Stimulated activated CD8-positive, alpha-beta memory T cell treated with anti-CD3 and anti-CD28 coated beads, Interleukin-12 subunit alpha, Interleukin-12 subunit beta, amount 100 ng/mL, for 24 hours (primary cell): ENCODE measurements around the gene STARD9.
"Not testable (repeated sequence)": the region's sequence is repeated elsewhere in the genome, so short reads cannot be mapped to it uniquely, and the experiment has no call there.

Experiments
- DNase-seq: peaks from one replicate; pipeline ENCODE4 v3.0.0-alpha.2; 2020; ENCODE audit errors: extremely low read depth

Gene STARD9

GRCh38 chr15:42590619-42591237 lies 15.3 kb downstream of the STARD9 start:
- no peak for DNase-seq

GRCh38 chr15:42591238-42591934 lies 16.0 kb downstream of the STARD9 start:
- DNase-seq: no peak

DNA sequence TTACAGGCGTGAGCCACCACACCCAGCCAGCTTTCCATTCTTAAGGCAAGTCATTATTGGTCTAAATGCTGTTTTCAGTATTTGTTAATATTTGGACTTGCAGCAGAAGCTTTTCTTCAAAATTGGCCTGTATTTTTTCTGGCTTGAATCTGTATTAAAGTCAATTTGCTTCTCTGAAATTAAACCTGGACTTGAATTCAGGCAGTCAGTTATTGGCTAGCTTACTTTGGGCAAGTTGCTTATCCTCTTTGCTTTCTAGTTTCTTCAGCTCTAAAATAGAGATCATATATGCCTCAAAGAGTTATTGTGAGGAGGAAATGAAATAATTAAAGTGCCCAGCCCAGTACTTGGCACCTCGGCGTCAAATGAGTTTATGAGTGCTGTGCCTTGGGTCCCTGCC lies 17.3 kb downstream of the STARD9 start:
- DNase-seq: no peak

DNA sequence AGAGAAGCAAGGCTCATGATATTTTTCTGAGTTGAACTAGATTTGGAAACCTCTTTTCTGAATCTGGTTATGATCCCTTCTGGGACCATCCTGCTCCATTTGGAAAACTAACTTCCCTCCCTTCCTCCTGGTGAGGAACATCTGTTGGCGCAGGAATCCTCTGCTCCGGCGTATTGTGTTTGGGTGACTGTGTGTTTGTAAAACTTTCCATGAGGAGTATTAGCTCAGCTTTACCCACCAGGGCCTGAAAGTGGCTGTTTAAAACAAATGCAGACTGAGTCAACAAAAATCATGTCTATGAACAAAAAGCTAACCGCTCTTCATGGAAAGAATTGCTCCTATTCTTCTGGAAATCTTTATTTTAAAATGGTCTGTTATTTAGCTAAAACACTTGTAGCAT lies 17.7 kb downstream of the STARD9 start:
- no peak for DNase-seq

DNA sequence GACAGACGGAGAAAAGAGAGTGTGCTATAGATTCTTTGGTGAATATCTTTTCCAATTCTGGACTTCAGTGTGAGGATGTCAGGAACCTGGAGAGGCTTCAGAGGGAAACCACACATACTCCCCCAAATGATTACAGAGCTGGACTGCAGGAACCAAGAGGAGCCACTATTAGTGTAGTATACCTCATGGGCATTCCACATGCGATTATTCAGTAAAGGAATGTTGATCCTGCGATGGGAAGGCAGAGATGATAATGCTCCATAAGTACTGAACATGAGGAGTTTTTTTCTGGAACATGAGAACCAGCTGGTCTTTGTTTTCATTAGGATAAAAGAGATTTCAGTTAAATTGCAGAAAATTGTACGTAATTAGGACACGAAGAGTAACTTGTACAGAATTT lies 18.7 kb downstream of the STARD9 start:
- DNase-seq: no peak

GRCh38 chr15:42595626-42596240 lies 20.3 kb downstream of the STARD9 start:
- DNase-seq: no peak

GRCh38 chr15:42601316-42601715 lies 25.9 kb downstream of the STARD9 start:
- DNase-seq: not testable (repeated sequence)

- DNase-seq: no peak
Observed at GRCh38 chr15:42602501-42602900, 27.1 kb downstream of the STARD9 start.

DNA sequence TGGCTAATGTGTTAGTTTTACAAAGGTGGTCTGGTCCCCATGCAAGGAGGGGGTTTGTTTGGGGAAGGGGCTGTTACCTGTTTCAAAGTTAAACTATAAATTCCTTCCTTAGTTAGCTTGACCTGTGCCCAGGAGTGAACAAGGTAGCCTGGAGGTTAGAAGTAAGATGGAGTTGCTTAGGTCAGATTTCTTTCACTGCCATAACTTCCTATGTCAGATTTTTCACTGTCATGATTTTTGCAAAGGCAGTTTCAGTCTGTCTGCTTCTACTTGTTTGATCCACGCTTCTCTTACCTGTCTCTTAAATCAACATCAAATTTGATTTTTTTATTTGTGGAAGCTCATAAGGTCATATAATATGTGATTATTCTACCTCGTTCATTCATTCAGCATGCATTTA lies 28.6 kb downstream of the STARD9 start:
- no peak for DNase-seq

DNA sequence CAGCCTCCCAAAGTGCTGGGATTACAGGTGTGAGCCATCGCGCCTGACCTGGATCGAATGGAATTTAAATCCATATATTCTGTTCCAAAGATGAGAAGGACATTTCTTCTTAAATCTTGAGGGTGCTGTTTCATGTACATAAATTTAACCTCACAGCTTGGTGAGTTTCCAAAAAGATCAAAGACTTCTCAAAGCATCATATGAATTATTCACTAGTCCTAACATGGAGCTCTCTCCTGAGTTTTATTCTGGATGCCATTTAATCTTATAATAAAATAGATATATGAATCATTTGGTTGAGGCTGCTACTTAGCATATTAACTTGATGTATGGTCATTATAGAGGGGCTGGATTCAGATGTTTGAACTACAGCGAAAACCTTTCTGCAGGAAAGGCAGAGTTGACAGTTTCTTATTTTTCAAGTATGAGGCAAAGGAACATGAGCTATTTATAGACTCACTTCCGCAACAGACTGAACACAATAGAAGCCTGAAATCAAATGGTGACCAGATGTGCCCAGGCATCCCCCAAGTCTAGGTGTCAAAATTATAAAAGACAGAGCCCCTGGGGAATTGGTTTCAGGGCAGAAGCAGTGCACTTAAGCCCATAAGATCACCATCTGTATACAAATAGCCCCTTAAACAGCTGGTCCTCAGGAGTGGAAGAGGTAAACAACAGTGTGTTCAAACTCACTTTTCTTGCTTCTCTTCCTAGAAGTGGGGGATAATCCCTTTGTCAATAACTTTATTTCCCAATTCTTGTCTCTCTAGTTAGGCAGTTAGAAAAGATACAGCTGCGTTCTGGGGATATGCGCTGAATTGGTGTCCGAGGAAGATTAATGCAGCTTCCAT lies 29.7 kb downstream of the STARD9 start:
- DNase-seq: no peak

DNA sequence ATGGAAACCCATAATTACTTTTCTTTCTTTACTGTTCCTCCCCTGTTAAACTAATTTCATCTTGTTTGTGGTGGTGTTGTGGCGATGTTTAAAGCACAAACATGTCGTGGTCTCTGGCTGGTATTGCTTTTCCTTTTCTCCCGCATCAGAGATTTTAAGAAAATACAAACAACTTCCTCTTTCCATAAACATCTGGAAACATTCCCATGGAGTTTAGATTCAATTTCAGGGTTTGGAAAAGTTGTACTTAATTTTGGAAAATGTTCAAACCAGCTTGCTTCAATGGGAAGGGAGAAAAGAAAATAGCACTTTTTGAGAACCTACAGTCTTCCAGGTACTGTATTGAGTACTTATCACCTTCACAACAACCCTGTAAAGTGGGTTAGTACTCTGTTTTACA lies 30.4 kb downstream of the STARD9 start:
- DNase-seq: no peak

GRCh38 chr15:42608110-42608531 lies 32.7 kb downstream of the STARD9 start:
- DNase-seq: no peak

- no peak for DNase-seq
Observed at GRCh38 chr15:42608752-42609488, 33.5 kb downstream of the STARD9 start.

GRCh38 chr15:42611532-42611931 lies 36.1 kb downstream of the STARD9 start:
- DNase-seq: no peak

GRCh38 chr15:42612367-42612912 lies 37.0 kb downstream of the STARD9 start:
- DNase-seq: no peak

DNA sequence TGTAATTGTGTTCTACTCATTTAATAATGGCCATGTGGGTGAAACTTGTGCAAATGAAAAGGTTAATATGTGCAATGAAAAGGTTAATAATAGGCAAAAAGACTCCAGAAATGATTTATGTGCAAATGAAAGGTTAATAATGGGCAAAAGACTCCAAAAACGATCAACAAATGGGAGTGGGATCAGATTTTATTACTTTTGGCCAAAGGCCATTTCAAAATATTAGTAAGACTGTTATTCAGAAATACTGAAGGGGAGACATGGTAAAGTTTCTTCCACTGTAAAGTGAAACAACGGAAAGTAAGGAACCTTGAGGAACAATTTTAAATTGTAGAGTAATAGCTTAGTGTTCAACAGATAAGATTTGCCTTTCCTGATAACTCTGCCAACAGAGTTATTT lies 40.7 kb downstream of the STARD9 start:
- no peak for DNase-seq

GRCh38 chr15:42619656-42620371 lies 44.4 kb downstream of the STARD9 start:
- DNase-seq: no peak

DNA sequence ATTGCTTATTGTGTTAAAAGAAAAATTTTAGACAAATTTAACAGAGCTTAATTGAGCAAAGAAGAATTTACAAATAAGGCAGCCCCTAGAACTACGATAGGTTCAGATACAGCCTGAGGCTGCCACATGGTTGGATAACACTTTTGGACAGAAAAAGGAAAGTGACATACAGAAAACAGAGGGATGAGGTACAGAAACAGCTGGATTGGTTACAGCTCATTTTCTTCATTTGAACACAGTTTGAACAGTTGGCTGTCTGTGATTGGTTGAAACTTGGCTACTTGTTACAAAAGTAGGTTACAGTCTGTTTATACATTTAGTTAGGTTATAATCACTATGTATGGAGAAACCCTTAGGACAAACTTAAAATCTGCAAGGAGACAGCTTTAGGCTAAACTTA lies 46.0 kb downstream of the STARD9 start:
- DNase-seq: no peak

DNA sequence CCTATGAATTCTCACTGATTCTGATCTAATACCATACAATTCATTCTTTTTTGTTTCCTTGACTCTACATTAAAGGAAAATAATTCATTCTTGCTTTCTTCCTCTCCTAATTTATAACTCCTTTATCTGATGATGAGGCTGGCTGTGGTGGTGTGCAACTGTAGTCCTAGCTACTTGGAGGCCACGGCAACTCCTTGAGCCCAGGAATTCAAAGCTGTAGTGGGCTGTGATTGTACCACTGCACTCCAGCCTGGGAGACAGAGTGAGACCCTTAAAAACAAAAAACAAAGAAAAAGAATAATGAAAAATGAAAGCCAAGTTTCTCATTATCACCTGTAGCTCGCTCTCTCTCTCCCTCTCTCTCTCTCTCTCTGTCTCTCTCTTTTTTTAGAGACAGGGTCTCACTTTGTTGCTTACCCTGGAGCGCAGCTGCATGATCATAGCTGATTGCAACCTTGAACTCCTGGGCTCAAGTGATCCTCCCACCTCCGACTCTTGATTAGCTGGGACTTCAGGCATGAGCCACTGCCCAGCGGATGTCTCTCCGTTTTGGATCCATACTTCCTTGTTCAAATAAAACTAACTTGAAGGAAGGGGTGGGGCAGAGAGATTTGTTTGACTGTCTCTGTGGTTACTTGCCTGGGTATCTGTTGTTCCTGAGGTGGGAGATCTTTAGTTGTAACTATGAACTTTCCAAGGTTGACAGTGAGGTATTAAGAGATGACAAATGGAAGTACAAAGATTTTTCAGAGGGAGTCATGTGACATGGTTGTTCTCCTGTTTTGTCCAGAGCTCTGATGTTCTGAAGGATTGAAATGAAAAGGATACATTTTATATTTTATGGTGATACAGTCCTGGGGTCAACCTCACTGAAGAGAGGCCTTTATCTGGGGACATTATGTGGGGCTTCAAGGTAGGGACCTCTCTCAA lies 46.9 kb downstream of the STARD9 start:
- no peak for DNase-seq

DNA sequence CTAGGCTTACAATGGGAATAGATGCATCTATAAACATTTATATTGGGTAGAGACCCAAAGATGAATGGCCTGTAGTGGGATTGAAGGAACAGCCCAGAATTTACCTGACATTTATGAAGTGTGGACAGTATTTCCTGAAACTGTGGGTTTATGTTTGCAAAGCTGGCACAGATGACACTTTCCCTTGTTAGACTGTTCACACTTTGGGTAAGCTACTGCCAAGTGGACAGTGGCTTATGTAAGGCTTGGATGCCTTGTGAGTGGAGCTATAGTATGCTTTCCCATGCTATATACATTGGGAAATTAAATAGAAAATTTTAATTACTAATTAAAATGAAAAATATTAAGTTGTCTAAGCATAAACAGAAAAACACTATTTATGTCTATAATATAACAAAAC lies 48.5 kb downstream of the STARD9 start:
- no peak for DNase-seq
